Measurements from ENCODE around the gene IL1RL1. TPM values are rescaled to one million over a fixed set of nuclear protein-coding genes. Genes with fewer than 3 reads are reported as not detected.

Gene IL1RL1
- 11.6 and 16.3 TPM in 2 replicates for total RNA-seq

GRCh38 chr2:102310964-102311640 lies at the start of gene IL1RL1:
IL1RL1 (plus strand) TSS chr2:102311563; CDS start chr2:102338265, 26,702 bp downstream.

GRCh38 chr2:102355526-102356380 lies 44.4 kb downstream of the IL1RL1 start, which contains the start of gene IL18R1:
IL18R1 (plus strand) TSS chr2:102355796; CDS start chr2:102362661, 6,865 bp downstream.

Other genes with a start within 250 kb of the IL1RL1 start
- gene IL1R1, start 168.8 kb upstream of the IL1RL1 start, total RNA-seq: 195 and 206 TPM in 2 replicates
- 0.58 and 1.7 TPM in 2 replicates for gene IL1RL2, start 124.5 kb upstream of the IL1RL1 start, total RNA-seq
- gene IL18R1, start 44.2 kb downstream of the IL1RL1 start, total RNA-seq: 7.5 and 8.9 TPM in 2 replicates
- 0.23 TPM in 1 of 2 replicates, not detected in the other for gene IL18RAP, start 111.6 kb downstream of the IL1RL1 start, total RNA-seq
- gene SLC9A4, start 161.7 kb downstream of the IL1RL1 start, total RNA-seq: not detected in 2 replicates